A673 (cell line): ENCODE data around the gene FAM200C. TPM values are rescaled to one million over a fixed set of nuclear protein-coding genes. Genes with fewer than 3 reads are reported as not detected.

Source experiments
- BruUV-seq: library from RNA; stranded (reverse); fragments of 400-500 nt; replicated peaks from 2 replicates; lab custom pipeline; 2021; lab: Mats Ljungman, UMichigan
- CTCF ChIA-PET: fragments of 300-600 bp; sonication (Branson Sonifier 250); formaldehyde crosslinking; loops from one replicate; lab custom pipeline; 2022; ENCODE audit warnings: antibody characterized with exemption; lab: Charles Lee
- POLR2A ChIA-PET: fragments of 300-600 bp; sonication (Branson Sonifier 250); formaldehyde crosslinking; loops from one replicate; lab custom pipeline; 2022; ENCODE audit warnings: antibody characterized with exemption; ENCODE audit not compliant: low non-redundant PET; lab: Charles Lee
- DNase-seq: peaks from one replicate; pipeline ENCODE4 v3.0.0-alpha.2; 2015; ENCODE audit warnings: low spot score
- H3K27ac ChIP-seq: fragments of 200-600 bp; sonication (generic); 2 replicates; pipeline ENCODE4 v1.5.1; 2016; ENCODE audit warnings: mixed run types, low read depth, mild to moderate bottlenecking, mixed read lengths, antibody characterized with exemption, low read length; ENCODE audit not compliant: poor library complexity, severe bottlenecking
- H3K27me3 ChIP-seq: fragments of 200-600 bp; sonication (generic); replicated peaks from 2 replicates; pipeline ENCODE4 v1.6.1; 2017; ENCODE audit warnings: mixed run types, low read depth, mild to moderate bottlenecking, mixed read lengths, antibody characterized with exemption, low read length; ENCODE audit not compliant: insufficient read depth, poor library complexity
- H3K36me3 ChIP-seq: fragments of 200-600 bp; sonication (generic); 2 replicates; pipeline ENCODE4 v1.6.1; 2016; ENCODE audit warnings: mixed run types, mild to moderate bottlenecking, mixed read lengths, antibody characterized with exemption, low read length; ENCODE audit not compliant: insufficient read depth, poor library complexity, severe bottlenecking
- H3K4me1 ChIP-seq: fragments of 200-600 bp; sonication (generic); 2 replicates; pipeline ENCODE4 v1.6.1; 2017; ENCODE audit warnings: mixed run types, mild to moderate bottlenecking, mixed read lengths, antibody characterized with exemption, low read length; ENCODE audit not compliant: insufficient read depth, poor library complexity, severe bottlenecking
- H3K4me3 ChIP-seq: fragments of 200-600 bp; sonication (generic); 2 replicates; pipeline ENCODE4 v1.5.1; 2016; ENCODE audit warnings: low read depth, mixed run types, mild to moderate bottlenecking, mixed read lengths, low read length; ENCODE audit not compliant: poor library complexity, severe bottlenecking
- H3K9me3 ChIP-seq: fragments of 200-600 bp; sonication (generic); 2 replicates; pipeline ENCODE4 v1.6.1; 2016; ENCODE audit warnings: mixed run types, low read depth, mild to moderate bottlenecking, mixed read lengths, antibody characterized with exemption, low read length; ENCODE audit not compliant: poor library complexity, severe bottlenecking
- CTCF ChIP-seq: fragments of 300-800, 200-600 bp; sonication (generic); conservative IDR thresholded peaks from 2 replicates; pipeline ENCODE4 v1.5.1; 2017; ENCODE audit warnings: low read depth, mild to moderate bottlenecking, antibody characterized with exemption, low read length, moderate library complexity, mixed read lengths
- EZH2 ChIP-seq: fragments of 200-600 bp; sonication (generic); IDR thresholded peaks from 2 replicates; pipeline ENCODE4 v1.6.1; 2017; ENCODE audit warnings: borderline replicate concordance, low read depth, mild to moderate bottlenecking, mixed read lengths, antibody characterized with exemption, low read length; ENCODE audit not compliant: poor library complexity, severe bottlenecking
- intact Hi-C: fragments of 100-400 bp; cut with micrococcal nuclease; formaldehyde crosslinking; loops from one replicate; pipeline ENCODE4 v1.10.0; 2022; ENCODE audit not compliant: unreplicated experiment
- total RNA-seq: library from RNA; stranded (reverse); gene quantifications from 2 replicates; pipeline ENCODE4 v1.2.3, GENCODE V29; 2021

Gene FAM200C
- total RNA-seq, 1 experiment from 2014 or later: 6.3 TPM

- H3K4me3 ChIP-seq: peak within 1 kb of the TSS; percentile 68
- BruUV-seq: TSS peak; percentile 35
- peak within 1 kb of the TSS; percentile 85 for H3K27ac ChIP-seq
- peak; percentile 97 for DNase-seq
- peaks cover 46% of the 10 kb centered on the region for H3K4me1 ChIP-seq
- intact Hi-C loops: no loop called here
- no peaks in the 10 kb centered on the region for H3K27me3 ChIP-seq
- H3K9me3 ChIP-seq: no peaks in the 10 kb centered on the region
- POLR2A ChIA-PET: interaction anchor here (0.6 kb wide), 2 partner anchors 174 to 341 kb away, joined by 3 to 5 read pairs; no protein-coding TSS in a partner anchor
- TF ChIP-seq CTCF (no peak), EZH2 (no peak)
- H3K36me3 ChIP-seq: peaks cover 37% of the 10 kb centered on the region
- CTCF ChIA-PET: interaction anchor here (1.9 kb wide), 1 partner anchor 17 kb away, joined by 8 read pairs; no protein-coding TSS in a partner anchor
Observed at GRCh38 chr5:160421625-160422258, 21.9 kb upstream of the FAM200C start, which contains the start of gene PTTG1. Gene PTTG1 (plus strand): TSS chr5:160421855. CDS start chr5:160422313, 458 bp downstream.

GRCh38 chr5:160420331-160420610, 20.4 kb upstream of the FAM200C start:
- no peaks in the 10 kb centered on the region for H3K27me3 ChIP-seq
- ChIA-PET POLR2A (no interaction called here), CTCF (no interaction called here)
- peak overlapping the region; percentile 85 for H3K27ac ChIP-seq
- H3K4me3 ChIP-seq: no peak overlapping the region
- no peaks in the 10 kb centered on the region for H3K9me3 ChIP-seq
- DNase-seq: no peak
- no TSS peak for BruUV-seq
- peaks cover 39% of the 10 kb centered on the region for H3K4me1 ChIP-seq
- TF ChIP-seq EZH2 (no peak), CTCF (no peak)
- intact Hi-C loops: no loop called here
- H3K36me3 ChIP-seq: peaks cover 25% of the 10 kb centered on the region

DNA sequence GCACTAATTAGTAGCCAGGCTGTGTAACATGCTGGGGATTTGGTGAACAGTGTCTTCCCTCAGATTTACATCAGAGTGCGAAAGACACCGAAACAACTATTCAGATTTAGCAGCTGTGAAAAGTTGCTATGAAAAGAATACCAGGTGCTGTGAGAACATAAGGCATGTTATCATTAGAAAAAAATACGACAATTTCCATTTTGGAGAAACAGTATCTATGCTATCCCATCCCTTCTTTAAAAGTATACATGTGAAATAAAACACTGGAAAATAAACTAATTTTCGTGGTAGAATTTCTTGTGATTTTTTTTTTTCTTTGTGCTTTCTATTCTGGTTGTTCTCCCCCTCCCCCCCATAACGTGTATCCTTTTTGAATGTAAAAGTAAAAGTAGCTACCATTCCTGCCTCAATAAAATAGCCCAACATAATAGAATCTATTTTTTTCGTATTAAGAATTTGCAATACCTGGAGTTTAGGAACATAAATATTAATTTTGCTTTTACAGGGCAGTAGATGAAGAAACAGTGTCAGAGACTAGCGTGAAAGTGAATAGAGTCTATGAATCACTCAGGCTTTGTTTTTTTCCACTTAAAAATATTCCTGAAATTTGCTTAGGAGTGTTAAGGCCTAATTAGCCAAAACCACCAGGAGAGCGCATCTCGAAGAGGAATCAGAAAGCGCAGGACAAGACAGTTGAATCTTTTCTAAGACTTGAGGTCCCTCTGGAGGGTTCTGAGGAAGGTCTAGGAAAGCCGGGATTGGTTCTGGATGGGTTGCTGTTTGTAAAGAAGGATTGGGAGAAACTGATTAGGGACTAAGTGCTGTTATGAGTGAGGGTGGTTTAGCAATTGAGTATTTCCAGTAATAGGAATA, 19.8 kb upstream of the FAM200C start:
- DNase-seq: no peak
- intact Hi-C loops: no loop called here
- H3K27ac ChIP-seq: peak overlapping the region; percentile 85
- BruUV-seq: no TSS peak
- ChIA-PET POLR2A (interaction anchor here (0.5 to 0.6 kb wide), 2 partner anchors 204 to 1857 kb away, joined by 3 to 4 read pairs; no protein-coding TSS in a partner anchor), CTCF (interaction anchor here (0.6 to 1.6 kb wide), 2 partner anchors 19 to 24 kb away, joined by 3 to 8 read pairs; no protein-coding TSS in a partner anchor)
- peaks cover 20% of the 10 kb centered on the region for H3K36me3 ChIP-seq
- H3K4me1 ChIP-seq: peaks cover 33% of the 10 kb centered on the region
- H3K27me3 ChIP-seq: no peaks in the 10 kb centered on the region
- H3K4me3 ChIP-seq: peak overlapping the region; percentile 82
- no peaks in the 10 kb centered on the region for H3K9me3 ChIP-seq
- no peak for TF ChIP-seq CTCF
